HCT116 (cell line): ENCODE measurements around the gene DLEC1. TPM values are rescaled to one million over a fixed set of nuclear protein-coding genes. Genes with fewer than 3 reads are reported as not detected.

Source experiments
- ATAC-seq: fragments of 200-7000 bp; cut with Tn5 transposase; 2 replicates; pipeline ENCODE4 v1.9.1; 2020; ENCODE audit warnings: mild to moderate bottlenecking, moderate library complexity
- BruUV-seq: library from RNA; stranded (reverse); fragments of 400-500 nt; replicated peaks from 2 replicates; lab custom pipeline; 2021; lab: Mats Ljungman, UMichigan
- CTCF ChIA-PET: fragments of 300-600 bp; sonication (Branson Sonifier 250); formaldehyde crosslinking; loops from one replicate; lab custom pipeline; 2021; ENCODE audit warnings: antibody characterized with exemption; lab: Charles Lee
- POLR2A ChIA-PET: fragments of 300-600, 350-600 bp; sonication (Branson Sonifier 250); formaldehyde crosslinking; loops from one replicate; lab custom pipeline; 2021; ENCODE audit warnings: antibody characterized with exemption; lab: Charles Lee
- RAD21 ChIA-PET, 2 experiments: fragments of 300-600 bp; sonication (Branson Sonifier 250); formaldehyde crosslinking; loops; one replicate each; lab custom pipeline; 2023; ENCODE audit warnings: low total read pairs in 2 of 2; ENCODE audit not compliant: uncharacterized antibody in 2 of 2, unreplicated experiment in 2 of 2, low non-redundant PET in 1 of 2; lab: Charles Lee
- DNase-seq: peaks from one replicate; pipeline ENCODE4 v3.0.0-alpha.2; 2010; ENCODE audit warnings: low read depth, low spot score
- H2AFZ ChIP-seq: fragments of 200-600 bp; shearing (Covaris generic), sonication (generic); 2 replicates; pipeline ENCODE4 v1.6.1; 2017; ENCODE audit warnings: low read depth, mixed run types, mixed read lengths, antibody characterized with exemption, low read length; ENCODE audit not compliant: poor library complexity, severe bottlenecking
- H3K27ac ChIP-seq: 2 replicates; pipeline ENCODE4 v1.5.1; 2012; ENCODE audit warnings: low read depth, low read length
- H3K27me3 ChIP-seq: fragments of 200-600 bp; sonication (generic); 2 replicates; pipeline ENCODE4 v1.6.1; 2016; ENCODE audit warnings: mixed run types, low read length, mixed read lengths; ENCODE audit not compliant: insufficient read depth
- H3K36me3 ChIP-seq, 2 experiments: fragments of 200-500 bp in 1 of 2; fragments of 200-600 bp in 1 of 2; sonication (Bioruptor generic) in 1 of 2; sonication (generic) in 1 of 2; 2 replicates each; pipeline versions ENCODE4 v1.5.1 to v1.6.1; 2014 to 2016; ENCODE audit warnings: low read length in 2 of 2, inconsistent platforms in 1 of 2, mixed read lengths in 1 of 2, mixed run types in 1 of 2; ENCODE audit not compliant: insufficient read depth in 2 of 2, control insufficient read depth in 1 of 2
- H3K4me1 ChIP-seq, 2 experiments: fragments of 200-600 bp in 1 of 2; sonication (generic) in 1 of 2; 2 replicates each; pipeline versions ENCODE4 v1.5.1 to v1.6.1; 2012 to 2017; ENCODE audit warnings: low read length in 2 of 2, inconsistent platforms in 1 of 2, mild to moderate bottlenecking in 1 of 2, mixed read lengths in 1 of 2, mixed run types in 1 of 2, moderate library complexity in 1 of 2; ENCODE audit not compliant: insufficient read depth in 2 of 2, control insufficient read depth in 1 of 2
- H3K4me2 ChIP-seq: fragments of 200-600 bp; sonication (generic); 2 replicates; pipeline ENCODE4 v1.6.1; 2017; ENCODE audit warnings: mixed run types, low read length, mixed read lengths
- H3K4me3 ChIP-seq, 2 experiments: fragments of 200-600 bp in 1 of 2; sonication (generic) in 1 of 2; replicated peaks in 1 of 2; 2 replicates each; pipeline ENCODE4 v1.5.1; 2011 to 2016; ENCODE audit warnings: low read length in 2 of 2, control low read depth in 1 of 2, low read depth in 1 of 2, mild to moderate bottlenecking in 1 of 2, mixed read lengths in 1 of 2, mixed run types in 1 of 2
- H3K79me2 ChIP-seq: fragments of 200-600 bp; sonication (generic); 2 replicates; pipeline ENCODE4 v1.6.1; 2017; ENCODE audit warnings: mild to moderate bottlenecking, mixed run types, low read length, moderate library complexity, mixed read lengths; ENCODE audit not compliant: insufficient read depth
- H3K9ac ChIP-seq: fragments of 200-600 bp; sonication (generic); 2 replicates; pipeline ENCODE4 v1.6.1; 2016; ENCODE audit warnings: low read length, mixed read lengths
- H3K9me2 ChIP-seq: fragments of 200-600 bp; sonication (generic), shearing (Covaris generic); 2 replicates; pipeline ENCODE4 v1.6.1; 2017; ENCODE audit warnings: mixed run types, mild to moderate bottlenecking, moderate library complexity; ENCODE audit not compliant: insufficient read depth
- H3K9me3 ChIP-seq, 2 experiments: fragments of 200-500 bp in 1 of 2; fragments of 200-600 bp in 1 of 2; sonication (Bioruptor generic) in 1 of 2; sonication (generic) in 1 of 2; 2 replicates each; pipeline ENCODE4 v1.6.1; 2014 to 2017; ENCODE audit warnings: low read length in 2 of 2, mixed read lengths in 2 of 2, inconsistent platforms in 1 of 2, low read depth in 1 of 2, mild to moderate bottlenecking in 1 of 2, mixed run types in 1 of 2, moderate library complexity in 1 of 2; ENCODE audit not compliant: control insufficient read depth in 1 of 2, insufficient read depth in 1 of 2
- H4K20me1 ChIP-seq: fragments of 200-600 bp; sonication (generic), shearing (Covaris generic); 2 replicates; pipeline ENCODE4 v1.6.1; 2017; ENCODE audit warnings: mixed run types, mild to moderate bottlenecking, moderate library complexity; ENCODE audit not compliant: insufficient read depth
- CBX3 ChIP-seq: IDR thresholded peaks from 2 replicates; pipeline ENCODE4 v1.6.1; 2012; ENCODE audit warnings: low read depth
- CTCF ChIP-seq, 3 experiments: fragments of 200-600 bp in 1 of 3; sonication (generic) in 1 of 3; IDR thresholded peaks in 2 of 3; conservative IDR thresholded peaks in 1 of 3; 2 replicates each; pipeline ENCODE4 v1.5.1; 2012 to 2017; ENCODE audit warnings: low read depth in 2 of 3, low read length in 2 of 3, antibody characterized with exemption in 1 of 3, borderline replicate concordance in 1 of 3, control low read depth in 1 of 3, mild to moderate bottlenecking in 1 of 3, mixed read lengths in 1 of 3, mixed run types in 1 of 3, moderate library complexity in 1 of 3; ENCODE audit not compliant: insufficient read depth in 1 of 3
- ELF1 ChIP-seq: IDR thresholded peaks from 2 replicates; pipeline ENCODE4 v1.6.1; 2012; ENCODE audit warnings: low read depth, borderline replicate concordance
- EZH2 ChIP-seq: fragments of 200-600 bp; sonication (generic); IDR thresholded peaks from 2 replicates; pipeline ENCODE4 v1.6.1; 2017; ENCODE audit warnings: antibody characterized with exemption, mixed run types
- EZH2phosphoT487 ChIP-seq: fragments of 200-600 bp; IDR thresholded peaks from 2 replicates; pipeline ENCODE4 v1.6.1; 2018; ENCODE audit warnings: antibody characterized with exemption, borderline replicate concordance
- JUND ChIP-seq: IDR thresholded peaks from 2 replicates; pipeline ENCODE4 v1.6.1; 2012
- MAX ChIP-seq: IDR thresholded peaks from 2 replicates; pipeline ENCODE4 v1.6.1; 2012
- POLR2AphosphoS5 ChIP-seq: IDR thresholded peaks from 2 replicates; pipeline ENCODE4 v1.6.1; 2011; ENCODE audit warnings: mild to moderate bottlenecking, low read depth, low read length, moderate library complexity
- SIN3A ChIP-seq: IDR thresholded peaks from 2 replicates; pipeline ENCODE4 v1.6.1; 2012; ENCODE audit warnings: low read depth
- SRF ChIP-seq: IDR thresholded peaks from 2 replicates; pipeline ENCODE4 v1.6.1; 2012; ENCODE audit warnings: low read depth
- TCF7L2 ChIP-seq: IDR thresholded peaks from 2 replicates; pipeline ENCODE4 v1.7.0; 2011; ENCODE audit warnings: borderline replicate concordance, inconsistent platforms; ENCODE audit not compliant: insufficient read depth, insufficient read length; ENCODE audit errors: extremely low read depth
- YY1 ChIP-seq: IDR thresholded peaks from 2 replicates; pipeline ENCODE4 v1.6.1; 2011; ENCODE audit warnings: low read length, low read depth, moderate library complexity, mild to moderate bottlenecking; ENCODE audit not compliant: insufficient replicate concordance; ENCODE audit errors: extremely low read depth
- ZFX ChIP-seq: fragments of 450-650 bp; IDR thresholded peaks from 2 replicates; pipeline ENCODE4 v1.6.1; 2017
- intact Hi-C: fragments of 100-400 bp; cut with micrococcal nuclease; formaldehyde crosslinking; loops from 2 replicates; pipeline ENCODE4 v1.10.0; 2022
- total RNA-seq: library from RNA; stranded (reverse); gene quantifications from one replicate; pipeline ENCODE4 v1.2.1, GENCODE V29; 2021; ENCODE audit not compliant: unreplicated experiment
- TF ChIP-seq, protein P1 (sequence below): IDR thresholded peaks from 2 replicates; pipeline ENCODE4 v1.6.1; 2011; ENCODE audit warnings: mild to moderate bottlenecking, low read length, moderate library complexity; ENCODE audit not compliant: insufficient replicate concordance; ENCODE audit errors: extremely low read depth
- TF ChIP-seq, protein P2 (sequence below): IDR thresholded peaks from 2 replicates; pipeline ENCODE4 v1.6.1; 2012

The DLEC1 gene
- total RNA-seq, 1 experiment from 2014 or later: 0.61 TPM

GRCh38 chr3:38089163-38089562 lies 50.2 kb downstream of the DLEC1 start (continued):
- TF ChIP-seq EZH2phosphoT487 (no peak), EZH2 (no peak), POLR2AphosphoS5 (no peak), ELF1 (no peak), CBX3 (no peak), TCF7L2 (no peak), ZFX (no peak)
- TF ChIP-seq, all 23 proteins: peak for 0

DNA sequence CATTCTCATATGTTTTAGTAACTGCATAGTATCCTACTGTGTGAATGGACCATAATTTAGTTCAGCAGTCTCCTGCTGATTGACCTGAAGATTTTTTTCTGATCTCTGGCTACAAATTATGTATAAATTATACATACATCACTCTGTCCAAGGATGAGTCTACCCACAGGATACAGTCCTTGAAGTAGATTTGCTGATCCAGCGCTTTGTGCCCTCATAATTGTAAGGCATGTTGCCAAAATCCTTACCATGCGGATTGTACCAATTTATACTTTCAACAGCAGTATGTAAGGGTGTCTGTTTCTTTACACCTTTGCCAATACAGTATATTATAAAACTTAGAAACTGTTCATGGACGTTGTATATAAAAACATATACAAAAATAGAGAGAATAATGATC lies 51.4 kb downstream of the DLEC1 start:
- POLR2A ChIA-PET: no interaction called here

More for the DNA sequence above, 51.4 kb downstream of the DLEC1 start:
- DNase-seq (no peak), ATAC-seq (no peak)
- Histone ChIP-seq H3K9ac (no peak overlapping the region), H2AFZ (no peak overlapping the region), H3K9me3 (no peaks in the 10 kb centered on the region), H3K36me3 (no peaks in the 10 kb centered on the region), H3K79me2 (no peaks in the 10 kb centered on the region), H3K27ac (no peak overlapping the region), H3K4me3 (no peak overlapping the region), H4K20me1 (no peaks in the 10 kb centered on the region), H3K4me1 (no peaks in the 10 kb centered on the region), H3K27me3 (no peaks in the 10 kb centered on the region), H3K4me2 (no peak overlapping the region), H3K9me2 (no peaks in the 10 kb centered on the region)
- BruUV-seq: no TSS peak
- intact Hi-C loops: no loop called here
- RAD21 ChIA-PET: no interaction called here
- TF ChIP-seq CTCF (IDR thresholded peaks at IDR 0.05 in 2 of 3, conservative IDR thresholded peaks at IDR 0.05 in 1 of 3; ENCODE audit: borderline replicate concordance in 1 of 3, insufficient read depth in 1 of 3, low read depth in 2 of 3, low read length in 2 of 3) (no peak), YY1 (no peak), POLR2AphosphoS5 (no peak), SRF (no peak), MAX (no peak), SIN3A (no peak), ELF1 (no peak), JUND (no peak), EZH2phosphoT487 (no peak)
- TF ChIP-seq, protein P1, sequence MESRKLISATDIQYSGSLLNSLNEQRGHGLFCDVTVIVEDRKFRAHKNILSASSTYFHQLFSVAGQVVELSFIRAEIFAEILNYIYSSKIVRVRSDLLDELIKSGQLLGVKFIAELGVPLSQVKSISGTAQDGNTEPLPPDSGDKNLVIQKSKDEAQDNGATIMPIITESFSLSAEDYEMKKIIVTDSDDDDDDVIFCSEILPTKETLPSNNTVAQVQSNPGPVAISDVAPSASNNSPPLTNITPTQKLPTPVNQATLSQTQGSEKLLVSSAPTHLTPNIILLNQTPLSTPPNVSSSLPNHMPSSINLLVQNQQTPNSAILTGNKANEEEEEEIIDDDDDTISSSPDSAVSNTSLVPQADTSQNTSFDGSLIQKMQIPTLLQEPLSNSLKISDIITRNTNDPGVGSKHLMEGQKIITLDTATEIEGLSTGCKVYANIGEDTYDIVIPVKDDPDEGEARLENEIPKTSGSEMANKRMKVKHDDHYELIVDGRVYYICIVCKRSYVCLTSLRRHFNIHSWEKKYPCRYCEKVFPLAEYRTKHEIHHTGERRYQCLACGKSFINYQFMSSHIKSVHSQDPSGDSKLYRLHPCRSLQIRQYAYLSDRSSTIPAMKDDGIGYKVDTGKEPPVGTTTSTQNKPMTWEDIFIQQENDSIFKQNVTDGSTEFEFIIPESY: no peak
- TF ChIP-seq, protein P2, sequence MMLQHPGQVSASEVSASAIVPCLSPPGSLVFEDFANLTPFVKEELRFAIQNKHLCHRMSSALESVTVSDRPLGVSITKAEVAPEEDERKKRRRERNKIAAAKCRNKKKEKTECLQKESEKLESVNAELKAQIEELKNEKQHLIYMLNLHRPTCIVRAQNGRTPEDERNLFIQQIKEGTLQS: no peak
- CTCF ChIA-PET: no interaction called here
